C4-2B (cell line): Measurements from ENCODE around the gene POFUT2.

ENCODE experiments used
- H3K27ac ChIP-seq: fragments of 450-650 bp; 2 replicates; pipeline ENCODE4 v1.5.1; 2017
- ZFX ChIP-seq: fragments of 450-650 bp; IDR thresholded peaks from 2 replicates; pipeline ENCODE4 v1.6.1; 2017
- TF ChIP-seq, protein P1 (sequence below): fragments of 450-650 bp; conservative IDR thresholded peaks from 2 replicates; pipeline ENCODE4 v1.5.1; 2017; ENCODE audit warnings: mild to moderate bottlenecking

POFUT2 gene

DNA sequence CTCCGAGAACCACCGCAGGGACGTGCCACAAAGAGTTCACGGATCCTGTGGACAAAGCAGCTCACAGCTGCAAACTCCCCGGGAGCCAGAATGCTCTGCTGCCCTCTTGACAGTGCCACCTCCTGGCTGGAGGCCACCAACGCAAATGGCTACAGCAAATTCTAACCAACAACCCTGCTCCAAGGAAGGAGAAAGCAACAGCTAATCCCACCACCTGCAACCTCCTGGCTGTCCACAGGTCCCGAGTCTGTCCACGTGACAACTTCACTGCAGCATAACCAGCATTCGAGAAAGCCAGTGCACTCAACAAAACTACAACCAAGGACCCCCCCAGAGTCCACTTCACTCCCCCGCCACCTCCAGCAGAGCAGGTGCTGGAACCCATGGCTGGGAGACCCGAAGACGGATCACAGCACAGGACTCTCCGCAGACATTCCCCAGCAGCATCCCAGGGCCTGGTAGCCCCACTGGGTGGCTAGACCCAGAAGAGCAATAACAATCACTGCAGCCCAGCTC, 17.3 kb downstream of the POFUT2 start:
- no peak overlapping the region for H3K27ac ChIP-seq
- TF ChIP-seq, protein P1, sequence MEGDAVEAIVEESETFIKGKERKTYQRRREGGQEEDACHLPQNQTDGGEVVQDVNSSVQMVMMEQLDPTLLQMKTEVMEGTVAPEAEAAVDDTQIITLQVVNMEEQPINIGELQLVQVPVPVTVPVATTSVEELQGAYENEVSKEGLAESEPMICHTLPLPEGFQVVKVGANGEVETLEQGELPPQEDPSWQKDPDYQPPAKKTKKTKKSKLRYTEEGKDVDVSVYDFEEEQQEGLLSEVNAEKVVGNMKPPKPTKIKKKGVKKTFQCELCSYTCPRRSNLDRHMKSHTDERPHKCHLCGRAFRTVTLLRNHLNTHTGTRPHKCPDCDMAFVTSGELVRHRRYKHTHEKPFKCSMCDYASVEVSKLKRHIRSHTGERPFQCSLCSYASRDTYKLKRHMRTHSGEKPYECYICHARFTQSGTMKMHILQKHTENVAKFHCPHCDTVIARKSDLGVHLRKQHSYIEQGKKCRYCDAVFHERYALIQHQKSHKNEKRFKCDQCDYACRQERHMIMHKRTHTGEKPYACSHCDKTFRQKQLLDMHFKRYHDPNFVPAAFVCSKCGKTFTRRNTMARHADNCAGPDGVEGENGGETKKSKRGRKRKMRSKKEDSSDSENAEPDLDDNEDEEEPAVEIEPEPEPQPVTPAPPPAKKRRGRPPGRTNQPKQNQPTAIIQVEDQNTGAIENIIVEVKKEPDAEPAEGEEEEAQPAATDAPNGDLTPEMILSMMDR: no peak; the same call in 1 of the 2 replicates
- TF ChIP-seq ZFX: no peak

DNA sequence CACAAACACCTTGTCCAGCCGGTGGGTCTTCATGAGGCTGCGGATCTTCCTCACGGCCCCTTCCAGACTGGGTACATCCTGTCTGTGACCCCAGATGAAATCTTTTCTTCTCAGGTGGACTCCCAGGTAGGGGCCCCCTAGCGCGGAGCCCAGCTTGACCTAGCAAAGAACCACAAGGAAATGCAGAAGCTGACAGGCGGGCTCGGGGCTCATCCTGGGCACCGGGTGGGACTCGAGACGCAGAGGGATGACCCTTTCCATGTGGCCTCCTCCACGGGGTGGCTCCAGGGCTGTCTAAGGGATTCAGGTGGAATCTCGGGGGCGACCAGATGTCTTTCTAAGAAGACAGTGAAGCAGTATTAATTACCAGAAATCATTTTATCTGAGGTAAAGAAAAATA, 17.8 kb downstream of the POFUT2 start:
- TF ChIP-seq, protein P1: no peak
- TF ChIP-seq ZFX: no peak
- H3K27ac ChIP-seq: no peak overlapping the region

DNA sequence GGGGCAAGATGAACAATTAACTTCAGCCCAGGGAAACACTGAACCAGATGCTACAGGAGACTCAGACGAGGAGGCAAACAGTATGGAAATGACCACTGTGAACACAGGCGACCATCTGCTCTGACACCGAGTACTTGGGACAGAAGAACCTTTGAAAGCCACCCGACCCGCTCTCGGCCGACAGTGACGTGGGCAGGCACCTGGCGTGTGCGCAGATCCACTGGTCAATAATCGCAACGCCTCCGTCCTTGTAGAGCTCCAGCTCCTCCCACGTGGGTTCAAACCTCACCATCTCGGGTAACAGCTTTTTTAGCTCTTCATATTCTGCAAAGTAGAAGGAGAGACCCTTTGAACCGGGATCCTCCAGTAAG, 20.3 kb downstream of the POFUT2 start:
- H3K27ac ChIP-seq: no peak overlapping the region
- TF ChIP-seq, protein P1: no peak
- TF ChIP-seq ZFX: no peak

DNA sequence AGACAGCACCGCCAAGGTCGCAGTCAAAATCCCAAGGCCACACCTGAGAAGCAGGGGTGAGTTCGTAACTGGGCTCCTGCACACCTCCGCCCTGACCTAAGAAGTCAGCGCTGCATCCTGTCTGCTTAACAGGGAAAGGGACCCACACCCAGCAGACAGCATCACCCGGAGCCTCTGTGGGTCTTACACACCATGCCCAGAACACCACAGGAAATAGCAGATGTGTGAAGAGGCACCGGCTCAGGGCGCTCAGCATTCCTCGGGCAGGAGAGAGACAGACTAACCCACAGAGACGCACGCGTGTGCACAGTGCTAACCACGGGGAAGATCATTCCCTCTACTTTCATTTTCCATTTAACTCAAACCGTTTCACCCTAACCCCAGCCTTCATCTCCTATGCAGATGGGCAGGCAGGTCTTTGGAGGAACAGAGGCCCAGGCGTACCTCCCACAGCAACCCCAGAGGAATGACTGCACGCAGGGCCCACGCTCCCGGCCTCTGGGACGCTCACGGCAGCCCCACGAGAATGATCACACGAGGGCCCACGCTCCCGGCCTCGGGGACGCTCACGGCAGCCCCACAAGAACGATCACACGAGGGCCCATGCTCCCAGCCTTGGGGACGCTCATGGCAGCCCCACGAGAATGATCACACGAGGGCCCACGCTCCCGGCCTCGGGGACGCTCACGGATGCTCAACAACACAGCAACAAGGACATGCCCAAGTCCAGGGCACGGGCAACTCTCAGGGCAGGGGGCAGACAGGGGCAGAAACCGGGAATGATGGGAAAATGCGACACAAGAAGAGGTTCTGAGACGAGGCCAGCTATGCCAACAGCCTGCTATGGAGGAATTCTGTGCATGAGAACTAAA, 20.9 kb downstream of the POFUT2 start:
- H3K27ac ChIP-seq: no peak overlapping the region
- TF ChIP-seq, protein P1: no peak
- TF ChIP-seq ZFX: no peak

DNA sequence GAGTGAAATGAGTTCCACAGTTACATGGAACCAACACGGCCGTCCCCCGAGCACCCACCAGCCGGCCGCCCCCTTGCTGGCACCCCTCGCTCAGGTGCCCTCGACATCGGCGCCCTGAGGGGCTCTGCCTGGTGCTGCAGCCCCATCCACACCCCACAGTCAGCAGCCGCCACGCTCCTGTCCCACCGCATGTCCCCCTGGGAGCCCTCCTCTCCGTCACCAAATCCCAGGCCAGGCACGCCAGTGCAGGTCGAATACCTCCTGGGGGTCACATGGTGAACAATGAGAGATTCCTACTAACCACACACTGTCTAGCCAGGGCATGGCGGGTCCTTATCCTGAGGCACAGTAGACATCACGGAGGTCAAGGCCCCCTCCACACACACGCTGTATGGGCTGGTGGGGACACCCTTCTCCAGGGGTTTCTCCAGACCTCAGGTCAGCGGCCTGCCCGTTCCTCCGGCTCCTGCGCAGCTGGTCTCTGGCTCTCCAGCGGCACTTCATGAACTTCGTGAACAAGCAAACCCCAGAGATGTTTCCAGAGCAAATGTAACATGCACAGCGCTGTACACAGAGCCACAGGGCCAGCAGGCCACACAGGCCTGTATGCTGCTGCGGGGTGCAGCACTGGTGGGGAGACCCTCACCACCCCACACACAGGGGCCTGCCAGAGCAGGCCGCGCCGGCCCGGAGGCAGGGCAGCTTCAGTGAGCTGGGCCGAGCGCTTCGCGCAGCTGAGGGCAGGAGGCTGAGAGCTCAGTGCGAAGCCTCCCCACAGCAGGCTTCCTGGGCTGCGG, 21.8 kb downstream of the POFUT2 start:
- TF ChIP-seq, protein P1: no peak
- no peak overlapping the region for H3K27ac ChIP-seq

DNA sequence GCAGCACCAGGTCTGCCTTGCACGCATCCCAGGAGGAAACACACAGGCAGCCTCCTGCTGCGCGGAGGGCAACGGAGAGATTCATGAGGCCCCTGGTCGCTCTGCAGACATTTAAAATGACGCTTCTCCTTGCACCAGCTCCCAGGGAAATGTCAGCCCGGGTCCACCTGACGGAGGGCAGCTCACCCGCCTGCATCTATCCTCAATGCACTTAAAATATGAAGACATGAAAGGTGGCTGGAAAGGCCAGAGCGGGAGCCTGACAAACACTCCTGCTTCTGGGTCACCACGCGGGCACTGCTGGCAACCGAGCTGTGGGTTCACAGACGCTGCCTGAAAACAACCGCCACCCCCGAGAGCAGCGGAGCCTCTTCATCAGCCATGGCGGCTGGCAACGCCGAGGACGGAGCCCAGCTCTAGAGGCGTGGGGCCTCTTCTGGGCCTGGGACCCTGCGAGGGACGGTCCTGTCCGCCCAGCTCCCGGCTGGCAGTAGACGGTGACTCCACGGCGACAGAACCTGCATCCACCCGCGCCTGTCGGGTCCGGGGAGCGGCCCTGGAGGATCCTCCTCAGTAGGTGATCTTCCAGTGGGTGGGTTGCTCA, 22.7 kb downstream of the POFUT2 start:
- no peak overlapping the region for H3K27ac ChIP-seq
- TF ChIP-seq ZFX: no peak
- TF ChIP-seq, protein P1: no peak
